H1 (cell line): ENCODE measurements around the gene DYNLL1. TPM values are rescaled to one million over a fixed set of nuclear protein-coding genes. Genes with fewer than 3 reads are reported as not detected.
A peak's percentile ranks its signal among the peaks of the same experiment; 100 is the strongest.

Experiments used
- BRCA1 ChIP-seq: IDR thresholded peaks from 2 replicates; pipeline ENCODE4 v1.6.1; 2012; ENCODE audit warnings: low read depth, low read length, improper control_type of control experiment
- CHD7 ChIP-seq: fragments of 300-600 bp; sonication (generic); IDR thresholded peaks from 2 replicates; pipeline ENCODE4 v1.7.1; 2012; ENCODE audit warnings: low read length, moderate library complexity, mild to moderate bottlenecking, inconsistent platforms; ENCODE audit not compliant: insufficient replicate concordance
- EGR1 ChIP-seq: IDR thresholded peaks from 2 replicates; pipeline ENCODE4 v1.6.1; 2011; ENCODE audit warnings: low read depth, low read length, borderline replicate concordance
- KDM1A ChIP-seq: fragments of 200-600, 300-600 bp; sonication (generic); IDR thresholded peaks from 2 replicates; pipeline ENCODE4 v1.7.1; 2016; ENCODE audit warnings: mild to moderate bottlenecking, low read length, borderline replicate concordance
- KDM5A ChIP-seq: fragments of 200-600 bp; IDR thresholded peaks from 2 replicates; pipeline ENCODE4 v1.7.1; 2012; ENCODE audit warnings: mild to moderate bottlenecking, low read length, inconsistent platforms, mixed read lengths
- NRF1 ChIP-seq: IDR thresholded peaks from 2 replicates; pipeline ENCODE4 v1.6.1; 2011; ENCODE audit warnings: mild to moderate bottlenecking, low read depth, low read length, improper control_type of control experiment
- POU5F1 ChIP-seq: IDR thresholded peaks from 2 replicates; pipeline ENCODE4 v1.6.1; 2011; ENCODE audit warnings: low read depth, mild to moderate bottlenecking, low read length, moderate library complexity
- RFX5 ChIP-seq: IDR thresholded peaks from 2 replicates; pipeline ENCODE4 v1.6.1; 2011; ENCODE audit warnings: low read depth, low read length, improper control_type of control experiment, borderline replicate concordance
- RNF2 ChIP-seq: fragments of 200-900, 300-1000 bp; sonication (generic); IDR thresholded peaks from 2 replicates; pipeline ENCODE4 v1.7.1; 2016; ENCODE audit warnings: borderline replicate concordance, low read depth, mild to moderate bottlenecking, antibody characterized with exemption, low read length; ENCODE audit not compliant: poor library complexity, severe bottlenecking; ENCODE audit errors: missing control alignments
- SP2 ChIP-seq: IDR thresholded peaks from 2 replicates; pipeline ENCODE4 v1.6.1; 2012; ENCODE audit warnings: mild to moderate bottlenecking, low read length, inconsistent platforms
- TEAD4 ChIP-seq: IDR thresholded peaks from 2 replicates; pipeline ENCODE4 v1.6.1; 2012; ENCODE audit warnings: low read depth, low read length, inconsistent platforms, mixed read lengths
- polyA plus RNA-seq, 7 experiments: library from polyadenylated mRNA; depleted of rRNA in 3 of 7; stranded (reverse) in 5 of 7; unstranded in 2 of 7; fragments of >200 nt in 5 of 7; fragments of 200-250 nt in 2 of 7; gene quantifications; 1 replicate in 5 of 7; 2 replicates in 1 of 7; 4 replicates in 1 of 7; pipeline versions ENCODE4 v1.2.1 to v1.2.3, GENCODE V29; 2011 to 2013; ENCODE audit warnings: missing spikeins in 2 of 7, mixed read lengths in 2 of 7
- total RNA-seq: library from RNA; stranded (reverse); fragmentation: NEBNext Ultra II Directional; extraction: Animal tissue kit (Norgen Biotek cat#: 25700); gene quantifications from 2 replicates; pipeline ENCODE4 v1.2.1, GENCODE V29; 2021

Gene DYNLL1
- total and polyA plus RNA-seq, 2 of the 8 experiments (the other 6 are each of a cell fraction or from before 2014, with no cell fraction given): 423 to 488 TPM

- TF ChIP-seq RNF2 (no peak), KDM5A (peak; percentile 87), POU5F1 (no peak), BRCA1 (no peak), EGR1 (0 out of 2 replicates have a peak, but pooled peaks have one; percentile 16), CHD7 (no peak), TEAD4 (no peak), NRF1 (no peak), SP2 (no peak), RFX5 (no peak), KDM1A (no peak)
Measured at GRCh38 chr12:120528861-120529525, 33.1 kb downstream of the DYNLL1 start, which contains the start of gene COQ5 (continued).
